ENCODE measurements around the gene NPTX1.

Gene NPTX1

GRCh38 chr17:80477647-80478478 lies 1.5 kb upstream of the NPTX1 start:
- no peak for DNase-seq

GRCh38 chr17:80476877-80477646 lies 655 bp upstream of the NPTX1 start:
- no peak for DNase-seq

DNA sequence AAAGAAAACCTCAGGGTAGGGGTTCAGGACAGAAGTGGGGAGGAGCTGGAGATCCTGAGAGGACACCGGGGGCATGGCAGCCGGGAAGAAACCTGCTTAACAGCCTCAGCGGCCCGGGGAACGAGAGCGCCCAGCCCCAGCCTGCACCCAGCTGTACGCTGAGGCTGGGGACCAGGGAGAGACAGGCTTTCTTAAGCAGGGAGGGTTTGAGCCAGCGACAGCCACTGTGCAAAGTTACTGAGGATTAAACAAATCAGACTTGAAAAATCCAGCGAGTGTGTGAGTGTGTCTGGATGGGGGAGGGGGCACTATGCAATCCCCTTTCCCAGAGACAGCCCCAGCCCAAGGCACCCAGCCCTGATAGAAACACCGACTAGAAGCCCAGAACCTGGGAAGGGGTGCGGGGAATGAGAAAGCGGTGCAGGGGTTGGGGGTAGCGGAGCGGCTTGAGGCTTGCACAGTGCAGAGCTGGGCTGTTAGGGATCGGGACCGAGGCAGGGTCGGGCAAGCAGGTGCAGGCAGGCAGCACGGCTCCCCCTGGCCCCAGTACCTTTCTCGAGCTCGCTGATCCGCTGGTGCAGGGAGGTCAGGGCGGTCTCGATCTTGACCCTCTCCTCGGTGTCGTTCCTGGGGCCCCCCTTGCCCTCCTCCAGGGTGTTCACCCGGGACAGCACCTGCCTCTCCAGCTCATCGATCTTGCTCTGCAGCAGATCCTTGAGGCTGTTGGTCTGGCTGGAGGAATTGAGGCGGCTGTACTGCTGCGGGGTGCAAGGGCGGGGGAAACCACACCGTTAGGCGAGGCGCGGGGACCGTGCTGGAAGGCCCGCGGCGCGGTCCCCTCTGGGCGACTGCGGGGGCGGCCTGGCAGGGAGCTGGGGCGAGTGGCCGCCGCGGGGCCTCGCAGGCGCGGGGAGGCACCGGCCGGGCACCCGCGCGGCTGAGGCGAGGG lies 1.2 kb downstream of the NPTX1 start:
- DNase-seq = no peak

DNA sequence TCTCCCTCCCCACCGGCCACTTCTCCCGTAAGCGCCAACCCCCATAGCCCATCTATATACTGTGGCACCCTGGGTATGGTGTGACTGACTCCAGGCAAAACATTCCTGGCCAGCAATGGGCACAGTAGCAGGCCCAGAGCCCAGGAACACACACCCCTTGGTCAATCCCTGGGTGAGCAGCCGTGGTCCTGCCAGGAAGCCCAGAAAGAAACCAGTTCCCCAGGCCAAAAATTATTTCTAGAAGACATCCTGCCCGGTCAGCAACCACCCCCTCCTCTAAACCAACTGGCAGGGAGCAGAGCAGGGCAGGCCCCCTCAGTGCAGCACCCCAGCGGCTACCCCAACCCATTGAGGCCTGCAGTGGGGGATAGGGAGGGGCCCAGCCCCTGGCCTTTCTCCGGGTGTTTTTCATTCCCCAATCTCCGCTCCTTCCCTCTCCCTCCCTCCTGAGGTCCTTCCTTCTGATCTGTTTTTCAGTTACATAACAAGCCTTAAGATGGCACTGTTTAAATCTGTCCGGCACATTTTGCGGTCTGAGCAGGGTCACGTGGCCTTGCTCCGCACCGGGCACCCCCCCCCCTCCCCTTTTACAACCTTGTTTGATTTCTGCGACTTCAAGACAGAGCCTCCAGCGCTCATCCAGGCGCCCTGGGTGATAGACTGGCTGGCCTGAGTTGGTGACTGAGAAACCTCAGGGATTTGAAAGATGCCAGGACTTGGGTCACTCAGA lies 2.0 kb downstream of the NPTX1 start:
- peak; percentile 22 to 54 for DNase-seq

- no peak for DNase-seq
Measured at GRCh38 chr17:80473701-80474100, 2.7 kb downstream of the NPTX1 start.

DNA sequence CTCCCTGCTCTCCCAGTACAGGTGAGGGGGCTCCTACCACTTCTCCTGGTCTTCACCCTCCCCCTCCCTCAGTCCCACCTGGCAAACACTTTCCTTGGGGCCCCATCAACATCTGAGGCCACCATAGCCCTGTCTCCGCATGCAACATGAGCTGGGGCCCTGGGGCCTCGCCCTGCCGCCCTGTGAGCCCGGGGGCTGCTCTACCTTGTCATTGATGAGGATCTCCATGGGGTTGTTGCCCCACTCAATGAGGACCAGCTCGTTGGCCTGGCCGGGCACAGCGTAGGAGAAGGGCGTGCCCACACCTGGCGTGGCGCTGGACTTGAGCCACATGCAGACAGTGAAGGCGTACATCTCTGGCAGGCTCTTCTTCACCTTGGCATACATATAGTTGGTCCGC lies 3.4 kb downstream of the NPTX1 start:
- no peak for DNase-seq

- DNase-seq = no peak
Measured at GRCh38 chr17:80471922-80472321, 4.5 kb downstream of the NPTX1 start.

DNA sequence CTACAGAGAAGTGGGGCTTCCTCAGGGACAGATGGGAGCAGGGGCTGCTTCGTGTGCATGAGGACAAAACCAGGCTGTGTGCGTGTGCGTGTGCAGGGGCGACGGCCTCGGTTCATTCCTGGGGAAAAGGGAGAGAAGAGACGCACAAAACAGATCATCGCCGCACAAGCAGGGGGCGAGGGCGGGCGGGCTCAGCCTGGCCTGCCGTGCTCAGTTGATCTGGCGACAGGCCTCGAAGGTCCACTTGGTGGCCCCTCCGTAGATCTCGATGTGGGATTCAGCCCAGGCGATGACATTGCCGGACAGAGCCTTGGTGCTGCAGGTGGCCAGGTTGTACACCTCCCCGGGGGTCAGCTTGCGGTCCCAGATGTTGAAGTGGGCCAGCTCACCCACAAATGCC lies 5.8 kb downstream of the NPTX1 start:
- no peak for DNase-seq

GRCh38 chr17:80469667-80470066 lies 6.7 kb downstream of the NPTX1 start:
- no peak for DNase-seq

DNA sequence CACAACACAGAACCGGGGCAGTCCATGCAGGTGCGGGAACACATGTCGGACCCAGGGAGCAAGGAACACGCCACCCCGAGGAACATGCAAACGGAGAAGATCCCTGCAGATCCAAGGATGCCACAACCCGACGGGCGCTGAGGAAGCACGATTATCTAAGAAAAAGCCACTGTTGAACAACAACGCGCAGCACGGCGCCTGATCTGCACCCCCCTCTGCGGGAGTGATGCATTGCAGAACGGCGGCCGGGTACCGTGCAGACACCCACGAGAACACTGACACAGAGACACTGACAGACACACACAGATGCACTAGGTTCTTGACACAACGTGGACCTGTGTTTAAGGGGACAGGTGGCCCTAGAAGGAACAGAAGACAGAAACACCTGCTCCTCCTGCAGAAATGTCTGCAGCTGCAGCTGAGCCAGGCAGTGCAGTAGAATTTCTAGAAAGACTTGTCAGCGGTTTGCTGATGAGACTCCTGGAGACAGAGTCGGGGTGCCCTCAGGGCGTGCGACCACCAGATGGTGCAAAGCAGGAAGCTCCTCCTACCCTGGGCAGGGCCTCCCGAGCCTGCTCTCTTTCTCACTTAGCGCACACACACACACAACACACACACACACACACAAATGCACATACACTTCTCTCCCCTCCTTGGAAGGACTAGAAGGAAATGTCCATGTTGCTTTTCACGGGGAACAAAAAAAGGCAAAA lies 7.5 kb downstream of the NPTX1 start:
- DNase-seq = no peak

GRCh38 chr17:80468242-80468641 lies 8.2 kb downstream of the NPTX1 start:
- DNase-seq = no peak

DNA sequence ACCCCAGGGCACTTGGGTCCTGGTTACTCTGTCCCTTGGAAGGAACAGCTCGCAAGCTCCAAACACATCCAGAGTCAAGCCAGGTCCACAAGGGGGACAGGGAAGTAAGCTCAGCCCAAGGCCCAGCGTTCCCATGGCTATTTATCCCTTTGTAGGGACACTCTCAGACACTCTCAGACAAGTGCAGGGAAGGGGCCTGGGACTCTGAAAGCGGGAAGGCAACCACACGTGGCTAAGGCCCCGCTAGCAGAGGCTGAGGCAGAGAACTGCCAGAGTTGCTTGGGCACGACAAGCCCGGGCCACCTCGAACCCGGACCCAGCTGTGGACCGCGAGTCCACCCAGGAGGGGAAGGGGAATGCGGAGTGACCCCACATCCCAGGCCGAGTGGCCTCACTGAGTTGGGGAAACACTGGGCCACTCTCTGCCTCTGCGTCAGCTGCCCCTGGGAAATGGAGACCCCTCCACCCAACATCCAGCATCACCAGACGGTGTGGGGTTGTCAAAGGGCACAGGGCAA lies 10.2 kb downstream of the NPTX1 start:
- no peak for DNase-seq

DNA sequence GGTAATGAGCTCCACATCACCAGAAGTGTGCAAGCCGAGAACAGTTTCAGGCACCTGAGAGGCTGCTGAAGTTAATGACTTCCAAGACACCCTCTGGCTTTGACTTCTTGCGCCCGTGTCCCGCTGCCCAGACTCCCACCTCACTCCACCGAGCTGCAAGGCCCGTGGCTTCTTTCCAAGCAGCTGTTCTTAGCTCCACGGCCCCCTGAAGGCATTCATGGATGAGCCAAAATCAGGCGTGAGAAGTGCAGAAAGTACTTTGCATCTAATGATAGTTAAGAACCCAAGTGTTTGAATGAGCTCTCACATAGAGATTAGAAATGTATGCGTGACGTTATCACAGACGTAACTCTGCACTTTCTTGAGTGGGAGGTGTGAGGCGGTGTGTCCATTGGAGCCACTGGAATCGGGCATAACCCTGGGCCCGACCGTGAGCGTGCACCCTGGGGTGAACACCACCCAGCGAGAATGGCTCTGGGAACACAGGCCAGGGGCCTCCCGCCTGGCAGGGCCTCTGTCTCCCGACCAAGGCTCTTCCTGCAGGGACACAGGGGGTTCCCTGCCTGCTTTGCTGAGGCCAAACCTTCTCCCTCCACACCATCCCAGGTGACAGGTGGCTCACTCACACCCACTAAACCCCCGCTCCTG lies 11.0 kb downstream of the NPTX1 start:
- no peak for DNase-seq

GRCh38 chr17:80464486-80464885 lies 11.9 kb downstream of the NPTX1 start:
- no peak for DNase-seq

- DNase-seq = no peak
Measured at GRCh38 chr17:80463784-80464400, 12.5 kb downstream of the NPTX1 start.

DNA sequence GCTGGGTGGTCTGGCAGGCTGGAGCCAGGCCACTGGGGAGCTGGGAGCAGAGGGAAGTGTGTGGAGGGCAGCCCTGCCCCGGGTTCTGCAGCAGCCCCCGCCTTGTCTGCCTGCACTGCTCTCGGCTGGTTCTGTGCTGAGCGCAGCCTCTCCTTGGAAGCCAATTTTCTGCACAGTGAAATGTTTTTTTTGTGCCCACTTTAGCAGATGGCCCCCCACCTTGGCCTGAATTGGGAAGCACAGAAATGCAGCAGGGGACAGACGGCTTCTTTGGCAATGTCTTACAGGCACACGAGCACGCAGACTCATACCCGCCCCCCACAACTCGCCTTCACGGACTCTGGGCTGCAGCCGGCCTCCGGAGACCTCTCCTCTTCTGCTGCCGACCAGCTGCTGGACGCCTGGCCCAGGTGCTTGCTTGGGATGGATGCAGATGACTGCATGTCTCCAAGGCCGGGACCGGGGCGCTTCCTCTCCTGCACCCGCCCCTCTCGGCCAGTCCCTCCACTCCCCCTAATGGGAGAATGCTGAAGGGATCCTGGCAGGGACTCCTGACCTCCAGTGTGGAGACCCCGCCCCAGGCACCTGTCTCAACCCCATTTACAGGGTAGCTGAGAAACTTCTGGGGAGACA lies 14.8 kb downstream of the NPTX1 start:
- no peak for DNase-seq

DNA sequence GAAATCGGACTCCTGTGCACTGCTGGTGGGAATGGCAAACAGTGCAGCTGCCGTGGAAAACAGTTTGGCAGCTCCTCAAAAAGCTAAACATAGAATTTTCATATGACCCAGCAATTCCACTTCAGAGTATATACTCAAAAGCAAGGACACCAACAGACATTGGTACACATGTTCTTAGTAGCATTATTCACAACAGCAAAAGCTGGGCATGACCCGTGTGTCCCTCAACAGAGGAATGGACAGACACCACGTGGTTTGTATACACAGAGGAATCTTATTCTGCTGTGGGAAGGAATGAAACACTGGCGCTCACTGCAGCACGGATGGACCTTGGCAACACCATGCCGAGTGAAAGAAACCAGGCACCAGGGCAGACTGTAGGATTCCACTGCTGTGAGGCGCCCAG lies 16.0 kb downstream of the NPTX1 start:
- DNase-seq = no peak

GRCh38 chr17:80459234-80459633 lies 17.2 kb downstream of the NPTX1 start:
- no peak for DNase-seq

DNA sequence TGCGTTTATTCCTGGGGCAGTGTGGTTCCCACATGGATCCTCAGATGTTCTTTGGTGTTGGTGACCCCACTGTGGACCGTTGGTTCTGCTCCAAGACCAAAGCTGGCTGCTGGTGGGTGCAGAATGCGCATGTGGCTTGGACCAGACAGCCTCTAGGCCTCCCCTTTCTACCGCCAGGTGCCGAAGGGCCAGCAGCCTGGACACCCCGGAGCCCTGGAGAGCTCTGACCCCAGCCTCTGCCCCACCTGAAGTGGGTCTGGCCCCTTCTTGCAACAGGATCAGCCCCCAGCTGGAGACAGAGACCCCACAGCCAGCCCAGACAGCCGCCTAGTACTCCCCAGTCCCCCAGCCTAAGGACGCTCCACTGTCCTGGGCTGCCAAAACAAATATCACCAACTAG lies 18.4 kb downstream of the NPTX1 start:
- DNase-seq = no peak

DNA sequence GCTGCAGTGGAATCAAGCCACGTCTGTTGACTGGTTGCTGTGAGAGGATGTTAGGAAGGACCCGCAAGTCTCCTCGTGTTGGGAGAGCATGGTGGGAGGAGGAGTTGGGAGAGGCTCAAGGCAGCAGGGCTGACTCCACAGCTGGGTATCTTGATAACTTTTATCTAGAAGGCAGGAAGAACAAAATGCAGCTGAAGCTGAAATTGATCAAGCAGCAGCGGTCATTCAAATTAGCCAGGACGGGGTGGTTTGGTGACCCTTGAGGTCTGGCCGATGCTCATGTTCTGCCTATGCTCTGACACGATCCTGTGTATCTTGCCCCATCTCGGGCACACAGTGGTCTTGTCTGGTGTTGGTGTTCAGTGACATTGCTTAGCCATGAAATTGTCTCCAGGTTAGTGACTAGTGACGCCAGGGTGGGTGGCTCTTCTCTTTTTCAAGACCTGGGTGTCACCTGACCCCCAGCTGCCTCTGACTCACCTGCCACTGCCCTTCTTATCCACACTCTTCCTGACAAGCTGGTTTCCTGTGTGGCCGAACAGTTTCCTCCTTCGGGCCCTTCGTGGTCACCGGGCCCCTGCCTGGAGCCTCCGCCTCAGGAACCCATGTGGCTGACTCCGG lies 19.1 kb downstream of the NPTX1 start:
- no peak for DNase-seq
